Liver (tissue), 9 donors: Measurements from ENCODE around the gene KRT9. TPM values are rescaled to one million over a fixed set of nuclear protein-coding genes. Genes with fewer than 3 reads are reported as not detected.

Source experiments
- DNase-seq: peaks from one replicate; pipeline ENCODE4 v3.0.0-alpha.2; 2017; ENCODE audit warnings: low spot score
- H3K27ac ChIP-seq, 2 donors: one replicate each; pipeline ENCODE4 v1.7.0; 2013; ENCODE audit warnings: inconsistent platforms in 2 of 2, low read length in 2 of 2, control low read depth in 1 of 2, low read depth in 1 of 2, mild to moderate bottlenecking in 1 of 2
- H3K27me3 ChIP-seq, 4 donors: one replicate each; pipeline versions ENCODE4 v1.6.1 to v1.7.0; 2013; ENCODE audit warnings: low read length in 3 of 4, inconsistent platforms in 1 of 4, mild to moderate bottlenecking in 1 of 4, moderate library complexity in 1 of 4; ENCODE audit not compliant: control insufficient read depth in 4 of 4, insufficient read depth in 4 of 4
- H3K36me3 ChIP-seq, 4 donors: one replicate each; pipeline versions ENCODE4 v1.6.1 to v1.7.0; 2013; ENCODE audit warnings: low read length in 3 of 4, mild to moderate bottlenecking in 3 of 4, low read depth in 1 of 4, moderate library complexity in 1 of 4; ENCODE audit not compliant: control insufficient read depth in 4 of 4, insufficient read depth in 3 of 4
- H3K4me1 ChIP-seq, 4 donors: one replicate each; pipeline versions ENCODE4 v1.6.1 to v1.7.0; 2013; ENCODE audit warnings: low read length in 3 of 4, mild to moderate bottlenecking in 3 of 4, moderate library complexity in 1 of 4; ENCODE audit not compliant: control insufficient read depth in 4 of 4, insufficient read depth in 4 of 4
- H3K4me3 ChIP-seq, 3 donors: one replicate each; pipeline versions ENCODE4 v1.6.1 to v1.7.0; 2013; ENCODE audit warnings: low read length in 3 of 3, control low read depth in 1 of 3, low read depth in 1 of 3, mild to moderate bottlenecking in 1 of 3
- H3K9ac ChIP-seq, 2 donors: one replicate each; pipeline ENCODE4 v1.7.0; 2013; ENCODE audit warnings: low read length in 2 of 2, mild to moderate bottlenecking in 2 of 2, moderate library complexity in 2 of 2, control low read depth in 1 of 2, low read depth in 1 of 2
- H3K9me3 ChIP-seq, 4 donors: one replicate each; pipeline versions ENCODE4 v1.6.1 to v1.7.0; 2013; ENCODE audit warnings: low read length in 3 of 4; ENCODE audit not compliant: control insufficient read depth in 4 of 4
- ATF3 ChIP-seq: IDR thresholded peaks from 2 replicates; pipeline ENCODE4 v1.6.1; 2016; ENCODE audit warnings: antibody characterized with exemption
- CTCF ChIP-seq: fragments of 150-350 bp; IDR thresholded peaks from 2 replicates; pipeline ENCODE4 v1.5.1; 2017; ENCODE audit warnings: improper control_type of control experiment, low read depth, low read length; ENCODE audit not compliant: missing input control
- EGR1 ChIP-seq, 2 donors: IDR thresholded peaks; 2 replicates each; pipeline ENCODE4 v1.6.1; 2016 to 2018; ENCODE audit warnings: antibody characterized with exemption in 2 of 2, low read depth in 2 of 2
- FOXA2 ChIP-seq: IDR thresholded peaks from 2 replicates; pipeline ENCODE4 v1.6.1; 2016; ENCODE audit warnings: antibody characterized with exemption
- HNF4G ChIP-seq: IDR thresholded peaks from 2 replicates; pipeline ENCODE4 v1.6.1; 2016; ENCODE audit warnings: antibody characterized with exemption
- JUND ChIP-seq, 2 donors: IDR thresholded peaks; 2 replicates each; pipeline ENCODE4 v1.6.1; 2016; ENCODE audit warnings: antibody characterized with exemption in 2 of 2
- MAX ChIP-seq: IDR thresholded peaks from 2 replicates; pipeline ENCODE4 v1.6.1; 2016; ENCODE audit warnings: antibody characterized with exemption
- NR2F2 ChIP-seq: IDR thresholded peaks from 2 replicates; pipeline ENCODE4 v1.6.1; 2016; ENCODE audit warnings: antibody characterized with exemption
- RAD21 ChIP-seq, 2 donors: IDR thresholded peaks; 2 replicates each; pipeline ENCODE4 v1.6.1; 2016; ENCODE audit warnings: antibody characterized with exemption in 2 of 2, mild to moderate bottlenecking in 2 of 2
- REST ChIP-seq: IDR thresholded peaks from 2 replicates; pipeline ENCODE4 v1.6.1; 2016; ENCODE audit warnings: antibody characterized with exemption, mild to moderate bottlenecking
- RXRA ChIP-seq, 2 donors: IDR thresholded peaks; 2 replicates each; pipeline ENCODE4 v1.6.1; 2017 to 2018; ENCODE audit warnings: antibody characterized with exemption in 2 of 2, mild to moderate bottlenecking in 1 of 2
- SP1 ChIP-seq: IDR thresholded peaks from 2 replicates; pipeline ENCODE4 v1.6.1; 2018; ENCODE audit warnings: antibody characterized with exemption, mild to moderate bottlenecking
- TAF1 ChIP-seq: conservative IDR thresholded peaks from 2 replicates; pipeline ENCODE4 v1.6.1; 2016; ENCODE audit warnings: antibody characterized with exemption, mild to moderate bottlenecking
- ZBTB33 ChIP-seq: IDR thresholded peaks from 2 replicates; pipeline ENCODE4 v1.6.1; 2016; ENCODE audit warnings: antibody characterized with exemption
- WGBS: extraction: QIAGEN DNeasy Blood & Tissue Kit; methylation state at CpG from one replicate; pipeline ENCODE4 v1.1.7; 2013; 5-methylcytosine and 5-hydroxymethylcytosine counted together
- polyA plus RNA-seq, 2 donors: library from polyadenylated mRNA; stranded (reverse) in 1 of 2; unstranded in 1 of 2; fragments of 200-250 nt in 1 of 2; fragments of >200 nt in 1 of 2; fragmentation: Nextera tagmentation in 1 of 2; extraction: Ambion mirVana in 1 of 2; gene quantifications; one replicate each; pipeline versions ENCODE4 v1.2.1 to v1.2.3, GENCODE V29; 2013 to 2015
- total RNA-seq, 2 donors: library from RNA; depleted of rRNA; stranded (reverse); fragments of >200 nt; gene quantifications; one replicate each; pipeline ENCODE4 v1.2.3, GENCODE V29; 2014
- donor health status: healthy.
- donor health status: healthy.
- donor health status: healthy.
- donor health status: healthy.
- donor health status: healthy.

The KRT9 gene
- total and polyA plus RNA-seq, 4 donors, result not detected

- H3K4me3 ChIP-seq, result peak overlapping the region in 1 of 3 donors; percentile 21
- H3K9me3 ChIP-seq, result no peaks in the 10 kb centered on the region
- no peak overlapping the region for H3K27ac ChIP-seq
- H3K36me3 ChIP-seq, result no peaks in the 10 kb centered on the region
- H3K9ac ChIP-seq, result no peak overlapping the region
- no peak for TF ChIP-seq FOXA2
- TF ChIP-seq SP1, result no peak
- no peak for TF ChIP-seq NR2F2
- TF ChIP-seq EGR1 (IDR thresholded peaks at IDR 0.05; ENCODE audit: low read depth in 2 of 2), result no peak
- no peak for TF ChIP-seq TAF1
- no peak for TF ChIP-seq MAX
- no peak for TF ChIP-seq HNF4G
- TF ChIP-seq JUND (IDR thresholded peaks at IDR 0.05), result no peak
- no peak for TF ChIP-seq RXRA (IDR thresholded peaks at IDR 0.05)
- no peak for TF ChIP-seq ZBTB33
- TF ChIP-seq CTCF, result no peak
- no peak for TF ChIP-seq REST
- TF ChIP-seq ATF3, result no peak
- no peak for TF ChIP-seq RAD21 (IDR thresholded peaks at IDR 0.05)
- peaks cover 0 to 10% (median 4%) of the 10 kb centered on the region in 4 donors for H3K4me1 ChIP-seq
- WGBS, result 13% methylated on average over 62 of the region's 62 CpGs
- H3K27me3 ChIP-seq, result peaks cover 0 to 9% (median 6%) of the 10 kb centered on the region in 4 donors
- no peak for DNase-seq
Measured at GRCh38 chr17:41527063-41528023, 44.5 kb downstream of the KRT9 start.
